Common myeloid progenitor, CD34-positive (primary cell): Measurements from ENCODE around the gene CDK5RAP2.

ENCODE experiments used
- CTCF ChIA-PET: fragments of 350-600 bp; sonication (Branson Sonifier 250); formaldehyde crosslinking; loops from one replicate; lab custom pipeline; 2021; ENCODE audit warnings: antibody characterized with exemption; lab: Charles Lee
- POLR2A ChIA-PET: fragments of 350-600 bp; sonication (Branson Sonifier 250); formaldehyde crosslinking; loops from one replicate; lab custom pipeline; 2021; ENCODE audit warnings: antibody characterized with exemption; lab: Charles Lee
- DNase-seq, 3 donors: peaks; one replicate each; pipeline versions ENCODE4 v3.0.0 to v3.0.0-alpha.2; 2013
- H3K27ac ChIP-seq, 2 experiments: 1 replicate in 1 of 2; 2 replicates in 1 of 2; pipeline ENCODE4 v1.7.0; 2013; ENCODE audit warnings: inconsistent platforms in 2 of 2, low read length in 2 of 2, mild to moderate bottlenecking in 2 of 2, low read depth in 1 of 2, moderate library complexity in 1 of 2; ENCODE audit not compliant: severe bottlenecking in 2 of 2, insufficient read depth in 1 of 2, poor library complexity in 1 of 2
- H3K27me3 ChIP-seq, 5 experiments: replicated peaks in 2 of 5; 1 replicate in 3 of 5; 2 replicates in 2 of 5; pipeline versions ENCODE4 v1.6.1 to v1.7.0; 2013; ENCODE audit warnings: low read length in 4 of 5, mild to moderate bottlenecking in 2 of 5, moderate library complexity in 2 of 5, inconsistent platforms in 1 of 5; ENCODE audit not compliant: insufficient read depth in 5 of 5, control insufficient read depth in 4 of 5
- H3K36me3 ChIP-seq, 4 experiments: 1 replicate in 2 of 4; 2 replicates in 2 of 4; pipeline versions ENCODE4 v1.6.1 to v1.7.0; 2013; ENCODE audit warnings: low read length in 3 of 4, control low read depth in 1 of 4, mild to moderate bottlenecking in 1 of 4; ENCODE audit not compliant: control insufficient read depth in 4 of 4, insufficient read depth in 4 of 4
- H3K4me1 ChIP-seq, 4 experiments: 1 replicate in 3 of 4; 2 replicates in 1 of 4; pipeline versions ENCODE4 v1.6.1 to v1.7.1; 2013; ENCODE audit warnings: low read length in 3 of 4, mild to moderate bottlenecking in 3 of 4, control low read depth in 1 of 4, inconsistent platforms in 1 of 4, moderate library complexity in 1 of 4; ENCODE audit not compliant: control insufficient read depth in 4 of 4, insufficient read depth in 4 of 4; ENCODE audit errors: control extremely low read depth in 1 of 4
- H3K4me3 ChIP-seq, 7 experiments: 1 replicate in 4 of 7; 2 replicates in 3 of 7; pipeline versions ENCODE4 v1.5.1 to v1.7.0; 2013; ENCODE audit warnings: mild to moderate bottlenecking in 7 of 7, low read length in 6 of 7, moderate library complexity in 6 of 7, inconsistent platforms in 2 of 7, low read depth in 2 of 7, control low read depth in 1 of 7; ENCODE audit not compliant: insufficient read depth in 4 of 7, control insufficient read depth in 1 of 7; ENCODE audit errors: extremely low read depth in 1 of 7
- H3K9me3 ChIP-seq, 5 experiments: 1 replicate in 4 of 5; 2 replicates in 1 of 5; pipeline versions ENCODE4 v1.6.1 to v1.7.1; 2013; ENCODE audit warnings: low read length in 4 of 5, mild to moderate bottlenecking in 2 of 5, inconsistent platforms in 1 of 5, low read depth in 1 of 5, moderate library complexity in 1 of 5; ENCODE audit not compliant: control insufficient read depth in 4 of 5, insufficient read depth in 2 of 5; ENCODE audit errors: control extremely low read depth in 1 of 5
- WGBS: methylation state at CpG from one replicate; pipeline ENCODE4 v1.1.5; 2013; ENCODE audit not compliant: insufficient coverage; 5-methylcytosine and 5-hydroxymethylcytosine counted together

Gene CDK5RAP2

GRCh38 chr9:120622790-120623189 is 42.8 kb upstream of the CDK5RAP2 start:
- no peak overlapping the region for H3K27ac ChIP-seq
- no peak for DNase-seq
- no peaks in the 10 kb centered on the region for H3K9me3 ChIP-seq
- POLR2A ChIA-PET, result no interaction called here
- no peaks in the 10 kb centered on the region for H3K4me1 ChIP-seq
- peaks cover 0 to 4% (median 2%) of the 10 kb centered on the region in 4 experiments for H3K36me3 ChIP-seq
- H3K4me3 ChIP-seq, result no peak overlapping the region
- CTCF ChIA-PET, result interaction anchor here (1.0 to 1.3 kb wide), 6 partner anchors 9 to 133 kb away, joined by 3 to 4 read pairs (median 3); no protein-coding TSS in a partner anchor
- no peaks in the 10 kb centered on the region for H3K27me3 ChIP-seq

GRCh38 chr9:120621941-120622340 is 42.0 kb upstream of the CDK5RAP2 start:
- Histone ChIP-seq H3K4me1 (no peaks in the 10 kb centered on the region), H3K4me3 (no peak overlapping the region), H3K27ac (no peak overlapping the region), H3K27me3 (no peaks in the 10 kb centered on the region), H3K9me3 (no peaks in the 10 kb centered on the region), H3K36me3 (peaks cover 0 to 4% (median 2%) of the 10 kb centered on the region in 4 experiments)
- DNase-seq, result no peak
- WGBS, result no CpG with 5 or more reads among the region's 1 CpG
- ChIA-PET POLR2A (no interaction called here), CTCF (no interaction called here)

- H3K4me1 ChIP-seq, result no peaks in the 10 kb centered on the region
- no peaks in the 10 kb centered on the region for H3K27me3 ChIP-seq
- no peak overlapping the region for H3K4me3 ChIP-seq
- peak; percentile 72 to 88 (median 82) for DNase-seq
- CTCF ChIA-PET, result interaction anchor here (0.6 to 1.1 kb wide), 15 partner anchors 9 to 496 kb away, joined by 3 to 8 read pairs (median 3); no protein-coding TSS in a partner anchor
- peak overlapping the region in 1 of 2 experiments; percentile 19 for H3K27ac ChIP-seq
- 89% methylated on average over 1 of the region's 8 CpGs for WGBS
- POLR2A ChIA-PET, result no interaction called here
- H3K9me3 ChIP-seq, result no peaks in the 10 kb centered on the region
- H3K36me3 ChIP-seq, result peaks cover 0 to 4% (median 2%) of the 10 kb centered on the region in 4 experiments
Observed at GRCh38 chr9:120619751-120620655, 40.0 kb upstream of the CDK5RAP2 start.

- no peak overlapping the region for H3K4me3 ChIP-seq
- no peaks in the 10 kb centered on the region for H3K27me3 ChIP-seq
- POLR2A ChIA-PET, result interaction anchor here (0.6 kb wide), 1 partner anchor 15 kb away, joined by 3 read pairs; no protein-coding TSS in a partner anchor
- no peak for DNase-seq
- peaks cover 0 to 4% (median 2%) of the 10 kb centered on the region in 4 experiments for H3K36me3 ChIP-seq
- H3K27ac ChIP-seq, result no peak overlapping the region
- H3K4me1 ChIP-seq, result no peaks in the 10 kb centered on the region
- H3K9me3 ChIP-seq, result no peaks in the 10 kb centered on the region
- CTCF ChIA-PET, result interaction anchor here (0.5 to 2.1 kb wide), 7 partner anchors 11 to 342 kb away, joined by 3 to 8 read pairs (median 4); no protein-coding TSS in a partner anchor
Observed at GRCh38 chr9:120616966-120617935, 37.3 kb upstream of the CDK5RAP2 start.

GRCh38 chr9:120612218-120612617 is 32.3 kb upstream of the CDK5RAP2 start:
- CTCF ChIA-PET, result interaction anchor here (1.1 to 2.5 kb wide), 6 partner anchors 11 to 87 kb away, joined by 3 to 11 read pairs (median 4); no protein-coding TSS in a partner anchor
- WGBS, result no CpG with 5 or more reads among the region's 1 CpG
- no peaks in the 10 kb centered on the region for H3K27me3 ChIP-seq
- H3K4me1 ChIP-seq, result no peaks in the 10 kb centered on the region
- no peak overlapping the region for H3K27ac ChIP-seq
- peaks cover 0 to 10% (median 3%) of the 10 kb centered on the region in 4 experiments for H3K36me3 ChIP-seq
- DNase-seq, result peak; percentile 5 to 19 (median 16)
- no peaks in the 10 kb centered on the region for H3K9me3 ChIP-seq
- POLR2A ChIA-PET, result no interaction called here
- H3K4me3 ChIP-seq, result no peak overlapping the region

GRCh38 chr9:120611690-120612068 is 31.7 kb upstream of the CDK5RAP2 start:
- Histone ChIP-seq H3K9me3 (no peaks in the 10 kb centered on the region), H3K36me3 (peaks cover 0 to 13% (median 4%) of the 10 kb centered on the region in 4 experiments), H3K27me3 (no peaks in the 10 kb centered on the region), H3K4me1 (no peaks in the 10 kb centered on the region), H3K4me3 (no peak overlapping the region), H3K27ac (no peak overlapping the region)
- WGBS, result no CpG with 5 or more reads among the region's 1 CpG
- ChIA-PET CTCF (interaction anchor here (1.1 to 2.5 kb wide), 7 partner anchors 10 to 87 kb away, joined by 3 to 11 read pairs (median 4); no protein-coding TSS in a partner anchor), POLR2A (no interaction called here)
- no peak for DNase-seq
